GM21737 (cell line): Measurements from ENCODE around the gene CDH4.

Experiments used
- ATAC-seq: cut with Tn5 transposase; IDR thresholded peaks from one replicate; pipeline ENCODE4 v1.9.1; 2021; ENCODE audit warnings: mild to moderate bottlenecking, moderate library complexity; ENCODE audit not compliant: unreplicated experiment

The CDH4 gene

DNA sequence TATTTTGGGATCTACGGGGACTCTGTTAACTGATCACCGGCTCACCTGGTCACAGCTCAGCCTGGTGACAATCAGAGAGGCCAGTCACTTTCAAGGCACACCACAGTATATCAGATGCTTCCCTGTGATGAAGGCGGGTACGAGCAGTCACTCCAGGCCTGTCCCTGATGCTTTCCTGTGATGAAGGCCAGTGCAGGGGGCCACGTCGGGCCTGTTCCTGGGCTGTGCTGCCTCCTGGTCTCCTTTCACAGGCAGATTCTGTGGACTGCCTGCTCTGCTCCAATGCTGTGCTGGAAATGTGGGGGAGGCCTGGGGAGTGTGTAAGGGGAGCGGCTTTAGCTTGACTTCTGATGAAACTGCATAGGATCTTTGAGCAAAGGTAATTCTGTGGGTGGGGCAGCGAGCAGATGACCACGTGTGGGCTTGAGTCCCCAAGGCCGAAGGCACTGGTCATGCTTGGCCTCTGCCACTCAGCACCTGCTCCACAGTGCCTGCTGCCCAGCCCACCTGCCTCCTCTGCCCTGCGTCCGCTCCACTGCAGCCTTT is 441.1 kb downstream of the CDH4 start:
- no peak for ATAC-seq

GRCh38 chr20:61694682-61695081 is 442.6 kb downstream of the CDH4 start:
- no peak for ATAC-seq

- ATAC-seq, result no peak
Measured at GRCh38 chr20:61695741-61696140, 443.7 kb downstream of the CDH4 start.

- ATAC-seq, result no peak
Measured at GRCh38 chr20:61696181-61696735, 444.2 kb downstream of the CDH4 start.

- ATAC-seq, result no peak
Measured at GRCh38 chr20:61697666-61698597, 445.9 kb downstream of the CDH4 start.

DNA sequence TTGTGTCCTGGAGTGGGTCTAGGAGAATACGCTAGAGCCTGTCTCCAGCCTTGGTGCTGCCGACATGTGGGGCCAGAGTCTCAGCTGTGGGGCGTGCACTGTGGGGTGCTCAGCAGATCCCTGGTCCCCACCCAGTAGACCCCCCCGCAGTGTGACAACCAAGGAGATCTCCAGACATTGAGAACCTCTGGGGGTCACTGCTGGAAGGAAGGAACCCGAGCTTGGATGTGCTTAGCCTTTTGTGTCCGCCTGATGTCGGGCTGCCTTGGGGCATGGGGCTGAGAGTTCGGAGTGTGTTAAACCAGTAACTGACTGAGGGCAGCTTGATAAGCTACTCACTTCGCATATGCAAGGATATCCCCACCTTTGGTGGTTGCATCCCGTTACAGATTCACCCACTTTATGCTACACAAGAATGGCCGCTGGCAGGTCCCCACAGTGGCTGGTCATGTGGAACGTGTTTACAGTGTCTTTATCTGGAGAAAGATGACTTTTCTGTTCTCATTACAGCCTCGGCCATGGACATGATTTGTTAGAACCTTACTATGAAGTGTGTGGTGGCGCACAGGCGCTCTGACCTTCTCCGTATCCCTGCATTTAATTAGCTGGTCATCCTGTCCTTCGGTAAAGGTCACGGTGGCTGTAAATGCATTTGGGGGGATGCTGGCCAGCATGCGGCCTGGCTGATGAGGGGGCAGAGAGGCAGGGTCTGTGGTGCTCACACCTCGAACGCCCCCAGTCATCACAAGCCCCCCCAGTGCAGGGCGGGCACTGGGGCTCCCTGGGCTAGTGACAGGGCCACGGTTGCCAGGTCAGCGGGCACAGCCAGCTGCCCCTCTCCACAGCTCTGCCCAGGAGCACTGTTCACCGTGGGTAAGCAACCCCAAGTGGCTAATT is 446.8 kb downstream of the CDH4 start:
- no peak for ATAC-seq

DNA sequence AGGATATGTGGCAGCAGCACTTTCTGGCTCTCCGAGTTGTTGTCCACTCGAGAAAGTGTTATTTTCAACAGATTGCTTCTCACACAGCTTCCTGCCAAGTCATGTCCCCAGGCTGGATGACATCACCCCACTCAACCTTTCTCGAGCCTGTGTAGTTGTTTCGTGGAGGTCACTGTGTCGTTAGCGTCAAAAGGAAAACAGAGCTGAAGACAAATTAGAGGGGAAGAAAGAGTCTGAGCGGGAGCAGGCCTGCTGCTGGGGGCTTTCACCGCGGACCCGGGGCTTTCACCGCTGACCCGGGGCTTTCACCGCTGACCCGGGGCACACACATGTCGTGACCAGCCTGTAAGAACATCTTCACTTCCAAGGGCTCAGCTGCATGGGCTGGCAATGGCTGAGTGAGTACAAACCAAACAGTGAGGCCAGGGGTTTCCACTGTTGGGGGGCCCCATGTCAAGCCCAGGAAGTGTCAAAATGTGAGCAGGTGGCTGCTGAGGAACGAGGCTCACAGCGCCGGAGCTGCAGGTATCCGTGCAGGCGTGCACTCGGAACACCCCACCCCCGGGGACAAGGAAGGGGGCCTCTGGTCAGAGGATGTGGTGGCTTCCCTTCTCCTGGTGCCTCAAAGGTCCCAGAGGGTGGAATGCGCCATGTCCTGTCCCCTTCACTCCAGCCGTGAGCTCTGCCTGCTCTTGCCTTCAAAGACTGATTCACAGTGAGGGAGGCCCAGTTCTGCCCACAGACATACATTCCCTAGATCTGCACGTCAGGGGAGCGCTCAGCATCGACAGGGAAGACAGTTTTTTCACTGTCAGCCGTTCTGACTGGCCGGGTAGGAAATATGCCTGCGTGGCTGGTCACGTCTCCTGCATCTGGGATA is 447.7 kb downstream of the CDH4 start:
- no peak for ATAC-seq

GRCh38 chr20:61700595-61701140 is 448.6 kb downstream of the CDH4 start:
- ATAC-seq, result no peak

DNA sequence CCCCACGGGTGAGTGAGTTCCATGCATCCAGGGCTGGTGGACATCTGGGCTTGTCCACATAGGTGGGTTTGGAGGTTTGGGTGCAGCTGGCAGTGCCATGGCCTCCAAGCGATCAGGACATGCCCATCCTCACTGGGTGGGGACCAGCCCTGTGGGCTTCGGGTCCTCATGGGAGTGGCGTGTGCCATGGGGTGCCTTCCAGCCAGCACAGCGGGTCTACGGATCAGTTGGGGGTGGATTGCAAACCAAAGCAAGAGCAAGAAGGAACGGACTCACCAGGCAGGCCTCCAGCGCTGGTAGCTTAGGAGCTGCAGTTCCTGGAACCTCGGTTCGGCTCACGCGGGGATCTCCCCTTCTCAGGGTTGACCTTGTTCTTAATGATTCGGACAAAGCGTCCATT is 449.3 kb downstream of the CDH4 start:
- ATAC-seq, result no peak

GRCh38 chr20:61701802-61702201 is 449.7 kb downstream of the CDH4 start:
- ATAC-seq, result no peak

- ATAC-seq, result no peak
Measured at GRCh38 chr20:61702246-61702645, 450.2 kb downstream of the CDH4 start.

DNA sequence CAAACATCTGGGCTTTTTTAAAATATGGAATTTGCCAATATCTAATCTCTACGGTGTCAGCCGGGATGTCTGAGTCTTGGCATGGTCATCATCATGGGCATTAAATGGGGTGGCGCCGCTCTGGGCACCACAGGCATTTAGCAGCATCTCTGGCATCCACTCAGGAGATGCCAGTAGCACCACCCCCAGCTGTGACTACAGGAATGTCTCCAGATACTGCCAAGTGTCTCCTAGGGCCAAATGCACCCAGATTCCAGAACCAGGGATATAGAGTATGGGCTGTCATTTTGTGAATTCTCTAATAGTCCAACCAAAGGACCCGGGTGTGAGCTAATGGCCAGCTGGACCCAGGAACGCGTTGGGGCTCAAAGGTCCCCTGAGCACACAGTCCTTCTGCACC is 452.6 kb downstream of the CDH4 start:
- ATAC-seq, result no peak

- no peak for ATAC-seq
Measured at GRCh38 chr20:61705386-61706258, 453.6 kb downstream of the CDH4 start.

DNA sequence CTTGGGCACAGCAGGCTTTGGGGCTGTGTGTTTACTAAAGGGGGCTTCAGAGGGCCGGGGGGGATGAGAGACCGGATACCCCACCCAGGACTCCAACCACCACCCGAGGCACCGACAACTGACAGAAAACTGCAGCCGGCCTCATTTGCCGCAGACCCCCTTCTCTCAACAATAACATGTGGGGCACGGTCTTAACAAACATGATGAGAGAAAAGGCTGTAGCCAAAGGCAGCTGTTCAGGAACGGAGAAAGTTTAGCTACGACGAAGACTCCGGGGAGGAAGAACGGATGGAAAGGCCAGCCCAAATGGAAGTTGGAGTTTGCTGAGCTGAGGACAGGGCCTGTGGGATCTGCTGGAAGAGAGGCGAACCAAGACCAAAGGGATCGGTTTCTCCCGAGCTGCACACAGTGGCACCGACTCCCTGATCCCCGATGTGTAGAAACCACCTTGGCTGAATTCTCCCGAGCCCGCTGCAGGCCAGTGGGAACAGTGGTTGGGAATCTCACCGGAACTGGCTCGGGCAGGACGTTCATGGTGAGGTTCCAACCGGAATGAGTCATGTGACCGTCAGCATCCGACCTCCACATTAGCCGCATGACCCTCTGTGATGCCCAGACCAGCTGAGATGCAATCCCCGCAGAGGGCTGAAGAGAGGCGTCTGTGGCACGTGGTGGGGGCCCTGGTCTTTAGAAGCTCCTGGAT is 454.3 kb downstream of the CDH4 start:
- ATAC-seq, result no peak

DNA sequence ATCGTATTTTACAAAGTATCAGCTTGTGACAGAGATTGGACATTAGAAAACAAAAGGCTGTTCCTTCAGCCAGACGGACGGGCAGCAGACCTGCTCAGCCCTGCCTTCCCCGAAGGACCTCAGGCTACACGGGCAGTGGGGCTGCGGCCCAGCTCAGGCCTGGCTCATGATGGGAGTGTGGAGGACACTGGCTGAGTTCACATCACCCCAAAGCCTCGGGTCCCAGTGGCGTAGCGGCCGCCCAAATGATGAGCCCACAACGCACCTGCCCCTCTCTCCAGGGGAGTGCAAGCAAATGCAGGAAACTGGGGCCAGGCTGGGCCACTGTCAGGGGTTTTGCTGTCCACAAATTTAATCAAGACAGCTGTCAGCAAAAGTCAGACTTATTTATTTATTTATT is 456.8 kb downstream of the CDH4 start:
- ATAC-seq, result no peak

DNA sequence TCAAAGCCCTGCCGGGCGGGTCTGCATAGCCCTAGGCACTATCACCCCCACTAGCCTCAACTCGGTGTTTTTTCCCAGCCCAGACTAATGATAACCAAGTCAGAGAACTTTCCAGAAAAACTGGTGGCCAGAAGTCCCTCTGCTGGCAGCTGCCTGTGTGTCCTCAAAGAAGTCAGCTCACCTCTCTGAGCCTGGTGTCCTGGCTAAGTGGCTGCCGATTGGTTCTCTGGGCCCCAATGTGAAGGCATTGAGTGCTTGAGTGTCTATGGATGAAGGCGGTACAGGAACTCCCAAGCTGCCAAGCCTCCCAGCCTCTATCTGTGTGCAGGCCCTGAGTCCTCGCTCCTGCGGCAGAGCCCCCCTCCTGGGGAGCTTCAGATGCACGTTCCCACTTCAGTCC is 458.0 kb downstream of the CDH4 start:
- ATAC-seq, result no peak

- no peak for ATAC-seq
Measured at GRCh38 chr20:61712688-61713087, 460.6 kb downstream of the CDH4 start.

DNA sequence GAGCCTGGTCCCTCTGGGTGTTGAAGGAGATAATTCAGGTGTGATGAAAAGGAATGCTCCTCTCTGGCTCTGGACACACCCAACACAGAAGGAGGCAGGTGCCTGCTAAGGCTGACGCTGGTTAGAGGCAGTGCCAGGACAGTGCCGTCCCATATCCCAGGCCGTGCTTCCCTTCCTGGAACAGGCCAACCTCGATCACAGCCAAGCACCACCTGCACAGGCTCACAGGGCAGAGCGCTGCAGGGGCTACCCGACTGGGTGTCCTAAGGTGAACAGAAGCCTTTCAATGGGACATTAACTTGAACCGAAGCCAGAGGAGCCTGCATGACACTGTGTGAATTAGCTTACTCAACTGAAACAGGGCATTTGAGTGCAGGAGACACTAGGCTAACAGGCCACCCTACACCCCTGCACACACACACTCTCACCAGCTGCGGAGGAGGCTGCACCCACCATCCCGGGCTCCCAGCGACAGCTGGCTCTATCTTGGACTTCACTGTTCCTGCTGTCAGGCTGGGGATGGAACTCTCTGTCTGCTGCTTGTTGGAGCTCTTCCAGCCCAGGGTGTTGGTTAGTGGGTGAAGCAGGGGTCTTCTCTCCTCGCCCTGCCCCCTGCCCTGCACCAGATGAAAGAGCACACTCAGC is 466.4 kb downstream of the CDH4 start:
- no peak for ATAC-seq
